GM21619 (cell line): ENCODE measurements around the gene EGFL7.

Experiments
- ATAC-seq: cut with Tn5 transposase; IDR thresholded peaks from one replicate; pipeline ENCODE4 v1.9.1; 2021; ENCODE audit not compliant: unreplicated experiment

The EGFL7 gene

DNA sequence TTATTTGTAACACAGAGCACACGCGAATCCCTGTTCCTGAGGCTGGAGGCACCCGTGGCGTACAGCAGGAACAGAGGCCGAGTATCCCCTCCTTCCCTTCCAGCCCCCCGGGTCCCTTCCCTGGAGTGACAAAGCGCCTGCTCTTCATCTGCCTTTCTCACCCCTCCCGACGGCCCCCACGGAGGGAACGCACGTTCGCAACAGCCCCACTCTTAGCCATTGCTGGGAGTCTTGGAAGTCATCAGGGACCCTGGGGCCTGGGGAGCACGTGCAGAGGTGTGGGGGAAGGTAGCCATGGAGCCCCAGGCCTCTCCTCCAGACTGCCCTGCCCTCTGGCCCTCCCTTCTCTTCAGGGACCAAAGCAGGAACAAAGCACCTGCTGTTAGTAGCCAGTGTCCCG is 22.1 kb downstream of the EGFL7 start:
- no peak for ATAC-seq

DNA sequence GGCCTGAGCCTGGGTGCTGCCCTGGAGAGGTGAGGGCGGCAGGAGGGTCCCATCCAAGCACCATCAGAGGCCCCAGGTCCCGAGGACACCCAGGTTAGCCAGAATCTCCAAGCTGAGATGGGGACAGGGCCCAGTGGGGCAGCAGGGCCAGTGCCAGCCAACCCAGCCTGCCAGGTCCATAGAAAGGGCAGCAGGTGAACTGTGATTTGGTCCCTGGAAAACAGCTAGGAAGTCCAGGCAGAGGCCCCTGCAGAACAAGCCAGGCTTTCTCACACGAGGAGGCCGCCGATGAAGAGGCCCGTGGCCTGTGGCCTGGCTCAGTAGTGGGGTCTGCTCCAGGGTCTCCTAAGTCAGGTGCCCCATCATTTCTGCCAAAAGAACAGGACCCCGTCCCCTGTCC is 22.5 kb downstream of the EGFL7 start:
- no peak for ATAC-seq

DNA sequence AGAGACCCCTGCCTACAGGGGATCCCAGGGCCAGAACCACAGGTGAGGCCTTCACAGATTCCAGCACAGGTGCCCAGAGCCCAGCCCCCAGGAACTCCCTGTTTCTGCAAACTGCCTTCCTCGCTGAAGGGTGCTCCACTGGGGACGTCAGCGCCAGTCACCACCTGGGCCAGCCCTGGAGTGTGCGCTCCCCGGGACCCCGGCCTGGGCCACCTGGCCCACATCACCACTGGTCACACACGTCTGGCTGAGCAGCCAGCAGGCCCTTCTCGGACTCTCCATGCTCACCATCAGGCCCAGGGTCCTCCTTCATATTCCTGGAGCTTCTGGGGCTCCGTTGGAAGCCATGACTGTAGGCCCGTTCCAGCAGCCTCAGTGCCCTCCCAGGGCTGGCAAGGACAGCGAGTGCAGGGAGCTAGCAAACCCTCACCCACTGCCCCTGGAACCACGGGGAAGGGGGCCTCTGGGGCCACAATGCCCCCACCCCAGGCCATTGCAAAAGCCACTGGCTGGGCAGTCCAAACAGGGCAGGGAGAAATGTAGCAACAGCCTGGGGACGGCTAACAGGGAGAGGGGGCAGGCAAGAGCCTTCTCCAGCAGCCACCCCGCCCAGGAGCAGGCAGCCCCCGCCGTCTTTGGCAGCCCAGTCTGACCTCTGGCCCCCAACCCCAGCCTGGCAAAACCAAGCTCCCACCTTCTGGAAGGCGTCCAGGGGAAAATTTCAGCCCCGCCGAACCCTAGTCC is 23.2 kb downstream of the EGFL7 start:
- ATAC-seq = no peak

DNA sequence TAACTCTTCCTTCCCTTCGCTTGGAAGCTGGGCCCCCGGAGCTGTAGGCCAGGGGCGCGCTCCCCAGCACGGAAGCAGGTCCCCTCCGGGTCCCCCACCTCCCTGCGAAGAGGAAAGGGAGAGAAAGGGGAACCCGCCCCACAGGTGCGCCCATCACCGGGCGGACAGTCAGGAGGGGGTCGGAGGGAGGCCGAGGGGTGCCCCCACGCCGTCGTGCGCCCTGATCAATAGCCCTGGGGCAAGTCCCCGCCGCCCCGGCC is 23.7 kb downstream of the EGFL7 start:
- ATAC-seq = no peak

DNA sequence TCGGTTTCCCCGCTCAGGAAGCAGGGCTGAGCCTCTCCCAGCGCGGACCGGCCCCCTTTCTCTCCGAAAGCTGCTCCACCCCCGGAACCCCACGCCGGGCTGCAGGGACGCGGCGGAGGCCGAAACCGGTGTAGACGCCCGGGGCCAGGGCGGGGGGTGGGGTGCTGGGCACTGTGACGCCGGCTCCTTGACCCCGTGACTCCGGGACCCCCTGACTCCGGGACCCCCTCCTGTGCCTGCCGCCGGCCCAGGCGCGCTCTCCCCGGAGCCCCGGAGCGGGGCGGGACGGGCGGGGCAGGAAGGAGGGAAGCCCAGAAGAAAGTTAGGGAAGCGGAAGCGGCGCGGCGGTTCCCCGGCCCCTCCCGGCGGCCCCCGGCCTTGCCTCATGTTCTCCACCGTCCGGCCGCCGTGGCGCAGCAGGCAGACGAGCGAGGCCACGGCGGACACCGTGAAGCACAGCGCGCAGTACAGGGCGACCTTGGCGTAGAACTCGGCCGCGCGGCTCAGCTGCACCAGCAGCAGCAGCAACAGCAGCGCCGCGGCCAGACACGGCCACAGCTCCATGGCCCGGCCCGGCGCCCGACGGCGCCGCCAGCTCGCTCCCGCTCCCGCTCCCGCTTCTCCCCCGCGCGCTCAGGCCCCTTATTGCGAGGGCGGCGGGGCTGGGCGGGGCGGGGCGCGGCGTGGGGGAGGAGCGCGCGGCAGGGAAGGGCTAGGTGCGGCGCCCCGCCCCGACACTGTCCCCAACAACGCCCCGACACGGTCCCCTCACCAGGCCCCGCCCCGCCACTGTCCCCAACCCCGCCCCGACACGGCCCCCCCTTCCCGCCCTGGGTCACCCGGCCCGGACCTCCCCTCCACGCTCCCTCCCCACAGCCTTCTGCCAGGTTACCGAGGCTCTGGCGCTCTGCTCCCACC is 24.3 kb downstream of the EGFL7 start, which contains the start of gene AGPAT2:
Gene AGPAT2, minus strand, starts transcription at position 664 of the 918 bp plus-strand sequence. Its CDS starts 100 bp downstream, at position 564.
- ATAC-seq = peak; percentile 50

DNA sequence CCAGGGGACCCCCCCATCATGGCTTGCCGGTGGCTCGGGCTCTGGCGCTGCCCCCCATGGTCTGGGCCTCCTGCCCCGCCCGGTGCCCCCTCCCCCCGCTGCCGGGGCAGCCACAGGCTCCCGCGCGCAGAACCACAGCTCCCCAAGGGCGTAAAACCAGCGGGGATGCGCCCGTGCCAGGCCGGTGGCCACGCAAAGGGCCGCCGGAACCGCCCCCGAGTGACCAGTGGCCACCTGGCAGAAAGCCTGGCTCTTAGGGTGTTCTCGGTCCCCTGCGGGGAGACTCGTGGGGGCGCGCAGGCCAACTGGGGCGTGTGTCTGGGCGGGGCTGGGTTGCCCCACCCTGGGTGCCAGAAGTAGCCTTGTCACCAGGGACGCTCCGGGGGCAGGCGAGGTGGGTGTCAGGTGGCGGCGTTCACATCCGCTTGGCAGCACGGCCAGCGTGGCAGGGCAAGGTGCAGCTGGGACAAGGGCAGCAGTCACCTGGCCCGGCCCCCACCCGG is 25.1 kb downstream of the EGFL7 start:
- ATAC-seq = no peak

DNA sequence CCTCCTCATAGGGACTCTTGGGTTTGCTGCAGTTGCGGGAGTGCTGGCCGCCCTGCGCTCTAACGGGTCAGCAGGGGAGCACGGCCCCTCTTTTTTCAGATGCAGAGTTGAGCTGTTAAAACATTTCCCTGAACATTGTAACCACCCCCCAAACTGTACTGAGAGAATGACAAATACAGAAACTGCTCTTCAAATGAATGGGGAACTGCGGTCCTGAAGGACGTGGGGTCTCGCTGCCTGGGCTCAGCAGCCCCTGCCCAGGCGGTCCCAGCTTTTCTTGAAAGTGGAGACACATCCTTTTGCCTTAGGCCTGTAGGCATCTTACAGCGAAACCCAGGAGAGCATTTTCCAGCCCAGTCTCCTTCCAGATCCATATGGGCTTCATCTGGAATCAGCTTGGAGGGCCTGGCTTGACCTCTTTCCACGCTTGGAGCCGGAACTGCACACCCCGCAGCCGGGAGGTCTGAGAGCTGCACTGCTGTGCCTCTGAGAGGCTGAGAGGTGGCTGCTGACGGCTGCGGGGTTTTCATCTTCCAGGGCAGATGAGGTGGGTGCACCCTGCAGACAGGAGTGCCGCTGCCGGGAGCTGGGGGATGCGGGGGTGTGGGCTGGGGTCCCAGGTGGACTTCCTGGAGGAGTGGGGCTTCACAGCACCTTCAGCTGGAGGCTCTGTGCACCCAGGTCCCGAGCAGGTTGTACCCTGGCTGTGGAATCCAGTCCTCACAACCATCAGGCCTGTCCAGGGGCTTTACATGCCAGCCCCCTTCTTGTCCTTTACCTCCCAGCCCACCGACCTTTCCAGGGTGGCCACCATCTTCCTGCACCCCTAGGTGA is 25.8 kb downstream of the EGFL7 start:
- no peak for ATAC-seq

DNA sequence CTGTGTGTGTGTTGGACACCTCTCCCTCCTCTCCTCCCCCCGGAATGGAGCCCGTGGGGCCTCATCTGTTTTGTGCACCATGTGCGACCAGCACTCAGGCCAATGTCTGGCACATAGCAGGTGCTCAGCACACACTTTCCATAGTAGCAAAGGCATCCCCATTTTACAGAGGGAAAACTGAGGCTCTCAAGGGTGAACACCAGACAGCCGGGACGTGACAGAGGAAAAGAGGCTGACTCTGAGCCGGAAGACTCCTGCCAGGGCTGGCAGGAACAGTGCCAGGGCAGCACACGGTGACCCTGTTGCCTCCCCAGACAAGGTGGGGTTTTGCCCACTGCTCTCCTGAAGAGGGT is 26.4 kb downstream of the EGFL7 start:
- ATAC-seq = no peak

DNA sequence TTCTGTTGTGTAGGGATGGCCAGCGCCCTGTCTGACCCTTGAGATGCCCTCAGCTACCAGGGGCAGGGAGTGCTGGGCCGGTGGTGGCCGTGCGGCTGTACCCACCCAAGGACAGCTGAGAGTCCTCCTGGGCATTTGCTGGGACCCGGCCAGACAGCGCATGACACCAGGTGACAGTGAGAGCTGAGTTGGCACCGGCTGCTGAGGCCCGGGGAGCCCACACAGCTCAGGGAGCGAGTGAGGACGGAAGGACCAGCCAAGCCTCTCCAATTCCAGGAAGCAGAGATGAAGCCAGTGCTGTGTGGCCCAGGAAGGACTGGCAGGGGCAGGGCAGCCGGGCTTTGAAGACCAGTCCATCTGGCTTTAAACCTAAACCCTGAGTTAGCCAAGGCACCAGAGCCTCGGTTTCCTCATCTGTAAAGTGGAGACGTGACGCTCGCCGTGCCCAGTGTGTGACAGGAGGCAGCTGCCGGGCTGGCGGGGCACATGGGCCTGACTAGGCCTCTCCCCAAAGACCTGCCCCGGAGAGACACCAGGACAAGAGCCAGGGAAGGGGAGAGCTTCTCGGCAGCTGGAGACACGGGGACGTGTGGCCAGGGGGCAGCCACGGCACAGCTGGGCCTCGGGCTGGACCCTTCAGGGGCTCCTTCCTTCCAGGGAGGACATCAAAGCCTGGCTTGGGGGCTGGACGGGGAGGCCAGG is 27.5 kb downstream of the EGFL7 start:
- no peak for ATAC-seq

DNA sequence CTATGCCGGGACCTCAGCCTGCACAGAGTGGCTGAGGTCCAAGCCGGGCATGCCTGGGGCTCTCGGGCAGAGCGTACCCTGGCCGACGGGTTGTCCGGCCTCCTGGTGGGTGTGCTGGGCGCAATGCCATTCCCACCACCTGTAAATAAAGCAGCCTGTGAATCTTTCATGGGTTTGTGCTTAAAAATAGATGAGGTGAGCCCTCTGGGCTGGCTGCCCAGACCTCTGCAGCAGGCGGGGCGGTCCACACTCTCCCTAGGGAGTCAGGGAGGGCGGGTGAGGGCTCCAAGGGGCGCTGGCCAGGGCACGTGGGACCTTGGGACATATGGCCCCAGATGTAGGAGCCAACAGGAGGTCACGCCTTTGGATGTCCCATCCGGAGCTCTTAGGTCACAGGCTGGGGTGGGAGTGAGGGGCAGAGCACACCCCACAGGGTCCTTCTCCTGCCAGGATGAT is 28.1 kb downstream of the EGFL7 start:
- ATAC-seq = no peak

DNA sequence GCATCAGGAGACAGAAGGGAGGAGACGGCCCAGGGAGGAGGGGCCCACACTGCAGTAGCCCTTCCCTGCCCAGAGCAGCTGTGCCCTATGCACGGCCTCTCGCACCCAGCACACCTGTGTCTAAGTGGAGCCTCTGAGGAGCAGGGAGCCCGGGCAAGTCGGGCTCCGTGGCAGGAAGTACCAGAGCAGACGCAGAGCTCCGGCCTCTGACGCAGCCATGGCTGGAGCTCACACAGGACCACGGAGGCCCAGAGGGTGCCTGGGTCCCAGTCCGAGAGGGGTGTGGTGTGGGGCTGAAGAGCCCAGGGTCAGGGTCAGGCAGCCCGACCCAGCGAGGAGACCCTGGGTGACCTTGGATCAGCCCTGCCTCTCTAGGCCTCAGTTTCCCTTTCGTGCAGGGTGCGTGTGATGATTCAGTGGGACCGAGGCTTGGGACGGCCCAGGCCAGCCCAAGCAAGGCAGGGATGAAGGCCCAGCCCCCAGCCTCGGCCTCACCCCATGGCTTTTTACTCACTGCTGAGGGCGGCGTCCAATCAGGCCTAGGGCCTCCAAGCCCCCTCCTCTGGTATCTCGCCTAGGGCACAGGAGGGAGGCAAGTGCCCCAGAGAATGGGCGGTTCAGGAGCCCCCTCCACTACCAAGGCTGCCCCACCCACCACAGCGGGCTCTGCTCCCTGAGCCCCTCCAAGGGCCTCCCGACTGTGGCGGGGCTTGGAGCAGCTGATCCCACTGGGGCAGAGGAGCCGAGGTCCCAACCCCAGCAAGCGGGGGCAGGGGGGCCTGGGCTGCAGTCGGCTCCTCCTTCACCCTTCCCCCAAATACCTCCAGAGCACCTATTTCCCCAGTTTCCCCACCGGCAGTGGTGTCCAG is 28.8 kb downstream of the EGFL7 start:
- ATAC-seq = no peak

DNA sequence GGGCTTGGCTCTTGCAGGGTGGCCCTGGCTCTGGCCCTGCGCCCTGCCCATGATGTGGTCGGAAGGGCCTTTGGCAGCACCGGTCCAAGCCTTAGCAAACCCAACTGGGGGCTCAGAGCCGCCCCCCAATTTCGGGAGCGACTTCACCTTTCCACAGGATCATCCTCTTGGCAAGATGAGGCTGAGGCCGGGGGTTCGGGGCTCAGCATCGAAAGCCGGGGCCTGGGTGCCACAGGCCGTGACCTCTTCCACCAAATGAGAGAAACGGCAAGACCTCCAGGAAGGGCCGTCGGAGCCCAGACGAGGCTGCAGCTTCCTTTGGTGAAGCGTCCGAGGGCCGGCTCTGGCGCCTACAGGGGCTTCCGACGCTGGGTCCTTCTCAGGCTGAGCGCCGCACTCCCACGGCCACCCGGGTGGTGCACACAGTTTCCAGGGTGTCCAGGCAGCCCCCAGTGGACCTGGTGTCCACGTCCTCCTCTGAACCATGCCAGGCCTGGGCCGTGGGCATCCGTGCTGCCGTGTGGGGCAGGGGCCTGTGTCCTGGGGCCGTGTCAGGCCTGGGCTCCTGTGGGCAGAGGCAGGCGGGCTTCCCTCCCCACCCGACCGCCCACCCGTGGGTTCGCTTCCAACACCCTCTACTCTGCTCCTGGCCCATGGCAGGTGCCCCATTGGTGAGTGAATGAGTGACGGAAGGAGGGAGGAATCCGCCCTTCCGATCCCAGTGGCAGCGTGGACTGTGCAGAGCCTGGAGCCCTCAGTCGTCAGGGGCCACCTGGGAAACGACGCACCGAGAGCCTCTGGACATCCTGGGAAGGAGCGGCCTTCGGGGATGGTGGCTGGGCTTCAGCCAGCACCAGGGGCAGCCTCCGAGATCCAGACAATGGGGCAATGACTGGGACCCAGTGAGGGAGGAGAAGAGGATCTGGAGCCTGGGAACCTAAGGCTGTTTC is 29.7 kb downstream of the EGFL7 start:
- no peak for ATAC-seq

DNA sequence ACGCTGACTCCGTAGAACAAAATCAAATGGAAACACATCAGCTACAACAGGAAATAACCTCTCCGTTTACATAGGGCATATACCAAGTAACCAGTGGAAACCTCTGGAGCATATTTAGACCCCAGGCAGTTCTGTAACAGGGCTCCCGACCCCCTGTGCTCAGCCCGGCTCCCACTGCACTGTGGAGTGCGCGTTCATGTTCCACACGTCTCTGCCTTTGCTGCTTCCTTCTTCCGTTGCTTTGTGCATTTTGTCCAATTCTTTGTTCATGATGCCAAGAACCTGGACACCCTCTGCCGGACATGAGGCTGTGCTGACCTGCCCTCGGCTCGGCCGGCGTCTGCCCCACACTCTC is 30.4 kb downstream of the EGFL7 start:
- no peak for ATAC-seq

DNA sequence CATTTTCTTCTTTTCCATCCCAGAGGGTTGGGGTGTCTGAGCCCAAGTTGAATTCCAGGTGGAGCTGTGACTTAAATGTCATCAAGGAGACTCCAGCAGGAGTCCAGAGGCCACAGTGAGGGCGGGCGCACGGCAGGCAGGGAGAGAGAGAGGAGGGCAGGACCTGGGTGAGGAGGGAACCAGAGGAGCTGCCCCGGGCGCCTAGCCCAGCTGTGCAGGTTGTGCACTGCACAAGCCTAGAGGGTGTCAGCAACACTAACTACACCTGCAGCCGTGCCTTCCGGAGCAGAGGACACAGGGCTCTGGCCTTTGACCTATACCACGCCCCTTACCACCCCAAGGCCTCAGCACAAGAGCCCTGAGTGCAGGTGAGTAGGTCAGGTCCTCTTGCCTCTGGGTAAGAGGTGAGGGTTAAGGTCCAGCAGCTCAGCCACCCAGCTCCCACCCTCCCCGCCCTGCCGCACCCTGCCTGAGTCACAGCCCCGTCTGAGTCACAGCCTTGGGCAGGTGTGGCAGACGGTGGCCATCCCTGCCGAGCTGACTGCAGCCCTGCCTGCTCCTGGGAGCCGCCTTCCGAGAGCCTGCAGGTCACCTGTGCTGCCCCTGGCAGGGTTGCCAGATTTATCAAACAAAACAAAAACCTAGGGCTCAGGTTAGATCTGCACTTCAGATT is 30.9 kb downstream of the EGFL7 start:
- ATAC-seq = no peak

DNA sequence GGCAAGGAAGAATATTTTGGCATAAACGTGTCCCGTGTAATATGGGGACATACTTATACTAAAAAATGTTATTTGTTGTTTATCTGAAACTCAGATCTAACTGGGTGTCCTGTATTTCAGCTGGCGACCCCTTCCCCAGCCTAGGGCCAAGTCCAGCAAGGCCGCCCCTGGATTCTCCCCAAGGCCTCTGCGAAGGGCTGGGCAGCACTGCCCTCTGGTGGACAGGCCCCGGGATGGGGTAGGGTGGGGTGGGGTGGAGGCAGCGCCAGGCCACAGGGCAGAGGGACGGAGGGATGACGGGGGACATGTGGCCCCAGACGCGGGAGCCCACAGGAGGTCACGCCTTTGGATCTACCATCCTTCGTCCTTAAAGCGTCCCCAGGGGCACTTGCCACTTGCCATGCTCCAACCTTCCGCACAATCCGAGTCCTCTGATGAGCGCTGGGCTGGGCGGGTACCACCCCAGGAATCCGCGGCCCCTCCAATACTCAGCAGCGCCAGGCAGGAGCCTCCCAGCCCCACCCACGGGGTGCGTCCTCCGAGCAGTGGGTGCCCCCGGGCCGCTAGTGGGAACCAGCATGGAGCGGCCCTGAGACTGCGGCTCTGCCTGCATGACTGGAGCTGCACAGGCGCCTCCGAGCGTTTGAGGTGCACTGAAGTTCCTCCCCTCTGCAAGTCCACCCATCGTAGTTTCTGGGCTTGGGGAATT is 31.6 kb downstream of the EGFL7 start:
- no peak for ATAC-seq

DNA sequence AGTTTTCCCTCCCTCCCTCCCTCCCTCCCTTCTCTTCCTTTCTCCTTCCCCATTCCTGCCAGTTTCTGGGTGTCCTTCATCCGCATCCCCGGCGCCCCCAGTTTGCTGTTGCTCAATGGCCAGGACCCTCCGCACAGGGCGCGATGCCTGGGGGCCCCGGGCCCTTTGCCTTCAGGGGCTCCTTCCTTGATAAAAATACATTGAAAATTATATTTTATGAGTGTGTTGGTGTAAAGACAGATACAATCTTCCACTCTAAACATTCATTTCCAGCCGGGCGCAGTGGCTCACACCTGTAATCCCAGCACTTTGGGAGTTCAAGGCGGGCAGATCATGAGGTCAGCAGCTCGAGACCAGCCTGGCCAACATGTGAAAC is 32.1 kb downstream of the EGFL7 start:
- ATAC-seq = no peak

DNA sequence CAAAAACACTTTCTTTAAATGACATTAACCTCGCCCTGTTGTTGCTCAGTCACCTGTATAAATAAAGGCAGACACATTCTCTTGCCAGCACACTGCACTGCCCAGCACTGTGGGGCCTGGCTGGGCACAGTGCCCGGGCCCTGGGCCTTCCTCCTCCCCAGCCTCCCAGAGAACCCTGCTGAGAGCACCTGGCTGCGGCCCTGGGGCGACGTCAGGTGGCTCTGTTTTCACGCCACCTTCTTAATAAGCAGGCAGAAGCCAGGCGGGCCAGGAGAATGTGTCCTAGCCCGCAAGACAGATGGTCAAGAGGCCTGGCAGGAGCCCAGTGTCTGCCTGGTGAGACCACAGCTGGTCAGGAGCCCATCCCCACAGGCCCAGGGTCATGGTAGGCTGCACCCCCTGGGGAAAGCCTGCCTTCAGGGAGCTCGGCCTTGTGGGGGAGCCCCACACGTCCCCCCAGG is 32.7 kb downstream of the EGFL7 start:
- no peak for ATAC-seq

DNA sequence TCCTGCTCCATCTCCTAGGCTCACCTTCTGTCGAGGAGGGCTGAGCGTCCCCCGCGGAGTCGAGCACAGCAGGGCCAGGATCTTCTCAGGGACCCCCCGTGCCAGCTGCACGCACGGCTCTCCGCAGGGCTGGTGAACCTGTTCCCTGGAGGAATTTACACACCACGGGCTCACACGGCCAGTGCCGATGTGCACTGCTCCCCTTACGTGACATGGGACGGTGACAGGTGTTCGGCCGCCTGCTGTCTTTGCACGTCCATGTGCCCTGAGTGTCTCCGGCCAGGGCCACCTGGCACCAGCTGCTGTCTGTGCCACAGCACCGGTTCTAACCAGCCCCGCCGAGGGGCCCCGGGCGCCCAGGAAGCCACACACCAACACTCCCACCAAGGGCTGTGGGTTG is 33.2 kb downstream of the EGFL7 start:
- ATAC-seq = no peak
